GM18951 (cell line): ENCODE results near the gene PDZK1.
"Not testable (repeated sequence)": the region's sequence is repeated elsewhere in the genome, so short reads cannot be mapped to it uniquely, and the experiment has no call there.

Source experiments
- POLR2A ChIP-seq: IDR thresholded peaks from 4 replicates; pipeline ENCODE4 v1.6.1; 2011; ENCODE audit warnings: mild to moderate bottlenecking; ENCODE audit not compliant: insufficient read length, insufficient read depth; ENCODE audit errors: extremely low read depth
- in situ Hi-C: fragments of 300-500 bp; cut with MboI; formaldehyde crosslinking; loops from one replicate; pipeline ENCODE4 v1.12.0; 2022; ENCODE audit warnings: low sequenced_read_pairs, mixed read lengths, inconsistent platforms; ENCODE audit not compliant: unreplicated experiment

Gene PDZK1

DNA sequence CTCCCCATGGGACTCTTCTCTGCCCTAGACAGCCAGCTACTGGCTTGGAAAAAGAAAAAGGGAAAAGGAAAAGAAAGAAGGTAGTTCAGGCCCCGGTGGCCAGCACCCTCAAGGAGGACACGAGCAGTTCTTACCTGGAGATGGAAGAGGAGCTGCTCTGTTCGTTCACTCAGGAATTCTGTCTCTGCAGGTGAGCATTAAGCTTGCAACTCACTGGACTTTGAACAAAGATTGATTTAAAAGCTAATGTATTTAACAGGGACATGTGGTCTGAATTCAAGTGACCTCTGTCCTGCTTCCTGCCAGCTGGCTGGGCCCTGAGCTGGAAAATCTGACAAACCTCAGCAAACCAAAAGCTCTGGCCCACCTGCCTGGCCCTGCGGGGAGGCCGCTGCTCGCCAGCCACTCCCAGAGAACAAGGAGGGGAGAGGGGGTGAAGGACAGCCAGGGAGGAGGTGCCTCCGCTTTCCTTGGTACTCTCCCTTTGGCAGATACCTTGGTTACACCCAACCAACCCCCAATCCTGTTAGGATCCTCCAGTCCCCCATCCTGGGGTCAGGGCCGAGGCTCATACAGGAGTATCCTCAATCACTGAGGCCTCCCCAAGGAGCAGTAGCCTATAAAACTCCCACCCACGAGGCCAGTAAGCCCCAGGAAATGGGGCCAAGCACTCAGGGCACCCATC, at the start of gene PDZK1:
Gene PDZK1 (minus strand): TSS at position 186 of the 685 bp plus-strand sequence. CDS start 19,347 bp downstream, outside the sequence.
- in situ Hi-C loops = loop anchor here (25.0 kb wide), 1 partner anchor 120 kb away; no protein-coding TSS in a partner anchor
- TF ChIP-seq POLR2A = no peak

DNA sequence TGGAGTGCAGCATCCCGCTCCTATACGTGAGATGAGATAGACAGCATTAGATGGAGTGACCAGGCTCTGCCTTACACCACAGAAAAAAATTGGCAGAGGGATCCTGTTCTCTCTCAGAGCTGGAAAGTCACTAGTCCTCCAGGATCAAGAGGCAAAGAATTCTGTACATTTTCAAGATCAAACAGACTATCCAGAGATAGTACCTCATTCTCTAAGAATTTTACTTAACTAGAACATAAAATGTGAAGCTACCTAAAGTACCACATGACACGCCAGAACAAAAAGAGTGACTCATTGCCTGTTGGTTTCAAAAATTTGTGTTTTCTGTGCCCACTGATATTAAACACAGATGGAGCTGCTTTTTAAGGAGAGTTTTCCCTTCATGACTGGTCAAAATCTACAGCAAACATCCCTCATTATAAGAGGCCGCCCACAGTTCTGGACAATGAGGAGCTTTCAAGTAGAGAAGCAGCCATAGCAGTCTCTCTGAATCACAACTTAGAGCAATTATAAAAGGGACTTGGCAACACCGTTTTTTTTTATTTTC, 44.4 kb upstream of the PDZK1 start:
- TF ChIP-seq POLR2A = no peak
- in situ Hi-C loops = no loop called here

DNA sequence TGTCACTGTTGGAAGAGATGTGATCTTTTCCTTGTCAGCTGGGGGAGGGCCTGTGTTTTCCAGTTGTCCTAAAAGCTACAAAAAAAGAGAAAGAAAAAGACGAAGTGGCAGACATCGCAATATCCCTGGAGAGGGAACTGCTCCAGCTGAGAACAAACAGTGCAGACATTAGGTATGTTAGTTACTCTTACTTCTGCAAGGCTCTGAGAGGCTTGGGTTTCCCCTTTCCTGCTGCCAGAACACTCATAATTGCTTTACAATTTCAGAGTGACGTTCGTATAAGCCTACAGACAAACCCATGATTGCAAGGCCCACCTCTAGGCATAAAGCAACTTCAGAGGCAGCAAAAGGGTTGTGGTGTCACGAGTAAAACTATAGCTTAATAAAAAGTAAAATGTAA, 43.3 kb upstream of the PDZK1 start:
- in situ Hi-C loops = no loop called here
- TF ChIP-seq POLR2A = no peak

DNA sequence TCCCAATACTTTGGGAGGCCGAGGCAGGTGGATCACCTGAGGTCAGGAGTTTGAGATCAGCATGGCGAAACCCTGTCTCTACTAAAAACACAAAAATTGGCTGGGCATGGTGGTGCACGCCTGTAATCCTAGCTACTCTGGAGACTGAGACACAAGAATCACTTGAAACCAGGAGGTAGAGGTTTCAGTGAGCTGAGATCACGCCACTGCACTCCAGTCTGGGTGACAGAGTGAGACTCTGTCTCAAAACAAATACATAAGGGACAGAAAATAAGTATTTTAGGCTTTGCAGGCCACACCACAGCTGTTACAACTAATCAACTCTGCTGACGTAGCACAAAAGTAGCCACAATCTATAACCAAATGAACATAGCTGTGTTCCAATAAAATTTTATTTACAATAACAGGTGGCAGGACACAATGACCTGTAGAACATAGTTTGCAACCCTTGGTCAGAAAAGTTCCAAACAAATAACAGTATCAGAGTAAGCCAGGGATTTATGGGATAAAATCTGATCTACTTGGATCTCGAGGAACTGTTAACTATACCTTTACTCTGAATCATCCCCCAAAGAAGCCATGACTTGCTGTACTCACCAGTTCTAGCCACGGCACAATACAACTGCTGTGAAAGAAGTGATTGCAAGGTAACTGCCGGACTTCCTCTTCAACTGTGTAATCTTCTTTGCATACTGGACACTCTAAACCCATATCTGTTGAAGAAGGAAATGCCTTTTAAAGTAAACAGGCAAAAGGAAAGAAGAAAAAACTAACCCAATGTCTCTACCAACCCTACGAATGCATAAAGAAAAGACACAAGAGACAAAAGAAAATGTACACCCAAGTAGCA, 40.5 kb upstream of the PDZK1 start:
- in situ Hi-C loops = no loop called here
- no peak for TF ChIP-seq POLR2A

DNA sequence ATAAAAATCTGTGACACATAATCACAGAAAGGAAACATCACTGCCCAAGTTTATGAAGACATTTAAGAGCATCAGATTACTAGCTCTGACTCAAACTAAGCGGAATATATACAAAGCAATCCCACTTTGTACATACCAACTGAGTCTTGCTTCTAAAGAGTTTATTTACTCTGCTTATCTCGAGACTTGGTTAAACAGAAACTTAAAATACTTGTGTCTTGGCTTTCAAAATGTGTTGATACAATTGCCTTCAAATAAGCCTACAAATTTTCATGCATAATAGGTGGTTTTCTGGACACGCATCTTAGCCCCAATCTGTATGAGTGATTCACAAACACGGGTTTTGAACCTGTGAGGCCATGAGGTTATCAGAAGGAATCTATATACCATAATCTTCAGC, 33.1 kb upstream of the PDZK1 start:
- in situ Hi-C loops = no loop called here

DNA sequence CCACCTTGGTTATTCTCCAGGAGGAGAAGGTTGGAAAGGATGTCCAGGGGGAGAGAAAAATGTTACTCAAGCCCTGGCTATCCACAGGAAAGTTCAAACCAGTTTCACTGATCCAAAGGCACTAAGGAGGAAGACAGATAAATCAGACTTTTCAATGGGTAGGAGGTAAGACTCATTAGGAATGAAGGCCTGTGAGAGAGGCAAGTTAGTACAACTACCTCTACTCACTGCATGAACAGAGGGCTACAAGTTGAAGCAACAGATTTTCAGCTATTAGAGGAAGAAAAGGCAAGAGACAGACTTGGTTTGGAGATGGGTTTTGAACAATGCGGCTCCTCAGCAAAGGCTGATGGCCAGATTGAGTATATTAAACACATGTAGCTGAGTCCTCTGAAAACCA, 29.0 kb upstream of the PDZK1 start:
- TF ChIP-seq POLR2A = no peak
- in situ Hi-C loops = no loop called here

More for the DNA sequence above, 33.1 kb upstream of the PDZK1 start:
- no peak for TF ChIP-seq POLR2A

DNA sequence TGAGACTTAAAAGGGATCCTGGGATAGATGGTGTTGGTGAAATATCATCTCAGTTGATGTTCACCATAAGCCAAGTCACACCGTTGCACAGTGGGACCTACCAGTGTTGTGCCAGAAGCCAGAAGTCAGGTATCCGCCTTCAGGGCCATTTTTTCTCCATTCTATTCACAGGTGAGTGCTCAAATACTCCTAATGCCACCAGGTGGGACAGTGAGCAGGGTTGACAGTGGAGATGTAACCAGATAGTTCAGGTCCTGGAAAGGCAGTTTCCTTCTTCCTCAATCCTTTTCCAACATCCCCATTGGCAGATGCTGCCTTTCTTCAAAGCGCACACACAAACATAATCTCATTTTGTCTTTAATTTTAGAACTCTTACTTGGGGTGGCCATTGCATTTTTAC, 23.7 kb upstream of the PDZK1 start:
- in situ Hi-C loops = no loop called here
- TF ChIP-seq POLR2A = no peak

DNA sequence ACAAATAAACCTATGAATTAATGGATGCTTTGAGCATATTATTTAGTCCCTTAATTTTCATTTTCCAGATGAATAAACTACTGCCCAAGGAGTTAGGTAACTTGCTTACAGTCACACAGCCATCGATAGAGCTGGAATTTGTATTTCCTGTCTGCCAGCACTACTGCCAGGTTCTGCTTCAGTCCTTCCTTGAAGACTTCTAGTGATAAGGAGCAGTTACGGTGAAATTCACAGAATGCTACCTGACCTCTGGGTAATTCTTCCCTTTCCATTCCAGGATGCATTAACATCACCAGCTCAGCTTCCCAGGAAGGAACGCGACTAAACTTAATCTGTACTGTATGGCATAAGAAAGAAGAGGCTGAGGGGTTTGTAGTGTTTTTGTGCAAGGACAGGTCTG, 23.3 kb upstream of the PDZK1 start:
- in situ Hi-C loops = no loop called here
- TF ChIP-seq POLR2A = no peak

DNA sequence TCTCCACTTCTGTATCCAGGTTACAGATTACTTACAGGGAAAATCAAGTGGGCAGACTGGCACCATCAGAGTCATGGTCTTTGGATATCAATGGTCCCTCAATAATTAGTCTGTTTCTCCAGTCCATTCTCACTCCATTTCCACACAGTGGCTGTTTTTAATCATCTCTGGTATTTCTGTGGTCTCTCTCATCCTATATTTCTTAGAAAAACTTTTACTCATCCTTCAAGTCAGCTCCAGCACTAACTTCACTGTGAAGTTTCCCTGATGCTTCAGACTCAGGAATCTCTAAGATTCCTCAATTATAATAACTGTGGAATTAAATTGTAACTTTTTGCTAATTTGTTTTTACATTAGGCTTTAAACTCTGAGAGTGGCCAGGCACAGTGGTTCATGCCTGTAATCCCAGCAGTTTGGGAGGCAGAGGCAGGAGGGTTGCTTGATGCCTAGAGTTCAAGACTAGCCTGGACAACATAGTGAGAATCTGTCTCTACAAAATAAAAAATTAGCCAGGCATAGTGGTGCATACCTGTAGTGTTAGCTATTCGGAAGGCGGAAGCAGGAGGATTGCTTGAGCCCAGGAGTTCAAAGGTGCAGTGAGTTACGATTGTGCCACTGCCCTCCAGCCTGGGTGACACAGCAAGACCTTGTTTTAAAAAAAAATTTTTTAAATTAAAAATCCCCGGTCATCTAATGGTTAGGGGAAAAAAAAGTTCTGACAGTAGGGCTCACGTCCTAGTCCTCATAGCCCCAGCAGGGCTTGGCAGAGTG, 22.7 kb upstream of the PDZK1 start:
- in situ Hi-C loops = no loop called here
- TF ChIP-seq POLR2A = no peak

DNA sequence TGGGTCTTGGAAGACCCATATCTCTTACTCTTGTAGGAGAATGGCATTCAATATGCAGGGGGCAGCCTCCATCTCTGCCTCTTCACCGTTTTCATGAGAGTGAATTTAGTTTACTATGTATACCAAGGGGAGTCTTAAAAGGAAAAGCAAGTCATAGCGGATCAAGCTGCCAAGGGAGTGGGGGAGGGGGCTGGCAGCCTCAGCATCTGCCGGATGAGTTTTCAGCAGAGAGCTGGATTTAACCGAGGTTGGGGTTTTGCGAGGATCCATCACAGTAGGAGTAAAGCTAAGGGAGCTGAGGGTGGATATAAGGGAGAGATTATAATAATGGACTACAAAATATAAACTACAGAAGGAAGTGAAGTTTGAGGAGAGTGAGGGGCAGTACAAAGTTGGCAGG, 22.0 kb upstream of the PDZK1 start:
- in situ Hi-C loops = no loop called here

DNA sequence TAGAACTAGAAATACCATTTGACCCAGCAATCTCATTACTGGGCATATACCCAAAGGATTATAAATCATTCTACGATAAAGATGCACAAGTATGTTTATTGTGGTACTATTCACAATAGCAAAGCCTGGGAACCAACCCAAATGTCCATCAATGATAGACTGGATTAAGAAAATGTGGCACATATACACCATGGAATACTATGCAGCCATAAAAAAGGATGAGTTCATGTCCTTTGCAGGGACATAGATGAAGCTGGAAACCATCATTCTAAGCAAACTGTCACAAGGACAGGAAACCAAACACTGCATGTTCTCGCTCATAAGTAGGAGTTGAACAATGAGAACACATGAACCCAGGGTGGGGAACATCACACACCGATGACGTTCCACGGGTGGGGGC, 19.0 kb upstream of the PDZK1 start:
- in situ Hi-C loops = not testable (repeated sequence)

More for the DNA sequence above, 22.0 kb upstream of the PDZK1 start:
- TF ChIP-seq POLR2A = no peak

DNA sequence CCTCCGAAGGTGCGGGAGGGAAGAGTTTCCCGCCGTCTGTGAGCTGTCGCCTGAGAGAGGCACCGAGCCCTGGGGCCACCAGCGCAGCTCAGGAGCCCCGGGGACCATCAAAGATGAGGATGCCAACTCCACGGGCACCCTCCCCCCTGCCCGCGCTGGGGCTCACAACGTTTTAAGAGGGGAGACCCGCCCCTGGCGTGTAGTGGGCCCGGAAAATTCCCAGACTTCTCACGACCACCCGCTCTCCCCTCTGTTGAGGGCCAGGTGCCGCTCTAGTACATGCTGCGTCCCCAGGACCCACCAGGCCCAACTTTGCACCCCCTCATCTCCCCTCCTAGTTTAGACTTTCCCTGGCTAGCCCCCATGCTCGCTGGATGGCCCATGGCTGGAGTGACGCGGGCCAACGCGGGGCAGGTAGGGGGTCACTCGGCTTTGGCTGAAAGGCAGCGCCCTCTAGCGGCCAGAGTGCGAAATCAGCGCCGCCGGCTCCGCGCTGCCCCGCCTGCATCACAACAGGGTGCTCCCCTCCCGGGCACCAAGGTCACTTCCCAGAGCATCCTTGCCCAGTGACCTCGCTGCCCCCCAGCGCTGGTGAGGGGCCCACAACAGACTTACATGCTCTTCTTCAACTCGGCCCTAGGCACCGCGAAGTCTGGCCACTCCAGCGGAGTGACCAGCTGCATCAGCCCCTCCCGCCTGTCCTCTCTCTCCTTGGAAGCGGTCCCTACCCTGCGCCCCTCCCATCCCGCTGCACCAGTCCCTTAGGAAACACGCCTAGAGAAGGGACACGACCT, 13.9 kb upstream of the PDZK1 start:
- no peak for TF ChIP-seq POLR2A
- in situ Hi-C loops = loop anchor here (25.0 kb wide), 1 partner anchor 134 kb away; no protein-coding TSS in a partner anchor
